BLaER1 treated with 17β-estradiol and CSF1 and Interleukin-3, amounts not matched to agents 10 nM and 100 nM (cell line): ENCODE data around the gene KNOP1.

Experiments
- H3K27ac ChIP-seq, 11 experiments: shearing (Covaris generic); formaldehyde crosslinking; 2 replicates each; pipeline ENCODE4 v1.8.1; 2022
- H3K27me3 ChIP-seq, 11 experiments: shearing (Covaris generic); formaldehyde crosslinking; 2 replicates each; pipeline ENCODE4 v1.8.1; 2022
- H3K36me3 ChIP-seq, 11 experiments: shearing (Covaris generic); formaldehyde crosslinking; 2 replicates each; pipeline ENCODE4 v1.8.1; 2022
- H3K4me1 ChIP-seq, 10 experiments: shearing (Covaris generic); formaldehyde crosslinking; 2 replicates each; pipeline ENCODE4 v1.8.1; 2022
- H3K4me2 ChIP-seq, 11 experiments: shearing (Covaris generic); formaldehyde crosslinking; 2 replicates each; pipeline ENCODE4 v1.8.1; 2022
- H3K4me3 ChIP-seq, 10 experiments: shearing (Covaris generic); formaldehyde crosslinking; 2 replicates each; pipeline ENCODE4 v1.8.1; 2022
- H3K9ac ChIP-seq, 11 experiments: shearing (Covaris generic); formaldehyde crosslinking; 2 replicates each; pipeline ENCODE4 v1.8.1; 2022
- H3K9me3 ChIP-seq, 11 experiments: shearing (Covaris generic); formaldehyde crosslinking; replicated peaks in 1 of 11; 2 replicates each; pipeline ENCODE4 v1.8.1; 2022
- H4K20me1 ChIP-seq, 11 experiments: shearing (Covaris generic); formaldehyde crosslinking; 2 replicates each; pipeline ENCODE4 v1.8.1; 2022
- Cebpa-rat ChIP-seq, 11 experiments: shearing (Covaris generic); IDR thresholded peaks; 2 replicates each; pipeline ENCODE4 v1.8.1; 2022

The KNOP1 gene

GRCh38 chr16:19705843-19706242 is 12.2 kb downstream of the KNOP1 start:
- peaks cover 0 to 29% (median 4%) of the 10 kb centered on the region in 10 experiments; a peak in 8 of 20 replicates for H3K4me1 ChIP-seq
- H3K9ac ChIP-seq = no peak overlapping the region
- no peak overlapping the region for H3K27ac ChIP-seq
- 0 out of 22 replicates have a peak overlapping the region, but pooled peaks of 1 of the 11 experiments have one; percentile 9 for H3K4me2 ChIP-seq
- no peak for TF ChIP-seq Cebpa-rat (IDR thresholded peaks at IDR 0.05)
- no peaks in the 10 kb centered on the region for H3K9me3 ChIP-seq
- H3K27me3 ChIP-seq = no peaks in the 10 kb centered on the region
- H3K4me3 ChIP-seq = no peak overlapping the region
- peaks cover 0 to 67% (median 36%) of the 10 kb centered on the region in 11 experiments; a peak in 14 of 22 replicates for H4K20me1 ChIP-seq
- H3K36me3 ChIP-seq = peaks cover 80 to 97% (median 91%) of the 10 kb centered on the region in 11 experiments

DNA sequence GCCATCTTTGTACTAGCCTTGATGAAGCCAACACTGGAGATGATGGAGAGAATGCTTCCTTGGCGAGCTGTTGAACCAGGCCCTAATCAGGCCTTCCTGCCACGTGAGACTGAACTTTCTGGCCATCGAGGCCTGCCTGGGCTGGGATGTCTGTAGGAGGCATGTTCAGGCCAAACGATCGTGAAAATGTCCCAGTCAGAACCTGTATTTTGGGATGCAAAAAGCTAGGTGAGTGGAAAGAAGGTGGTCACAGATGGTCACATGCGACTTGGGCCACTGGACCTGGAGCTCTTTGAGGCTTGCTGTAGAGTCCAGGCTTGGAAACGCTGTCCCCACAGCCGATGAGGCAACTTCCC is 12.9 kb downstream of the KNOP1 start:
- Histone ChIP-seq H4K20me1 (peaks cover 0 to 67% (median 29%) of the 10 kb centered on the region in 11 experiments; a peak in 13 of 22 replicates), H3K36me3 (peaks cover 81 to 97% (median 91%) of the 10 kb centered on the region in 11 experiments), H3K27ac (peak overlapping the region in 1 of 11 experiments; percentile 7; a peak in 1 of 22 replicates), H3K4me3 (no peak overlapping the region), H3K9me3 (no peaks in the 10 kb centered on the region), H3K9ac (no peak overlapping the region), H3K4me2 (no peak overlapping the region), H3K27me3 (no peaks in the 10 kb centered on the region), H3K4me1 (peaks cover 0 to 29% (median 5%) of the 10 kb centered on the region in 10 experiments; a peak in 9 of 20 replicates)
- no peak for TF ChIP-seq Cebpa-rat (IDR thresholded peaks at IDR 0.05)

DNA sequence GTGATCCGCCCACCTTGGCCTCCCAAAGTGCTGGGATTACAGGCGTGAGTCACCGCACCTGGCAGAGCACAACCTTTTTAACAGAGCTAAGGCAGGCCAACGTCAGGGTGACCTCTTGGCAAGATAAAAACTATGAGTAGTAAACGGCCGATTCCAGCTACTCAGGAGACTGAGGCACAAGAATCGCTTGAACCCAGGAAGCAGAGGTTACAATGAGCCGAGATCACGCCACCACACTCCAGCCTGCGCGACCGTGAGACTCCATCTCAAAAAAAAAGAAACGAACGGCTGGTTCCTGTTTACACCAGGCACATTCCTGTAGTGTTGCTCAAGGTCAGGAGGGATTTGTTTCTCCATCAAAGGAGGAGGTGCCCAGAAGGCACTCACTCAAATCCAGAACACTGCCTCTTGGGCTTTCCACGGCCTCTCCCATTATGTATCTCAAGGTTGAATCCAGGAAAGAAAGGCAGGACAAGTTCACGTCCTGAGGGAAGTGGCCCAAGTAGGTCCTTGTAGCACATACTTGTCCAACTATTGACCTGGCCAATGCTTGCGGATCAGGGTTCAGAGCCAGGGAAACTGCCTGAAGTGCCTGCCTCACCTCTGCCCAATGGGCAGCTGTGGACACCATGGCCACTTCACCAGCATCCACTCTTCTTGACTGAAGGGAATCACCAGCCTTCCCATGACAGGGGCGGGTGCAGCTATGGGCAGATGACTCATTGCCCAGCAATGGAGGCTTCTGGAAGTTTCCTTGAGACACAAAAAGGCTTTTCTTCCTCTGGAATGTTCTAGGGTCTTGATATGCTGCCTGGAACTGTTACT is 13.5 kb downstream of the KNOP1 start:
- H3K27me3 ChIP-seq = no peaks in the 10 kb centered on the region
- peaks cover 81 to 97% (median 91%) of the 10 kb centered on the region in 11 experiments for H3K36me3 ChIP-seq
- TF ChIP-seq Cebpa-rat (IDR thresholded peaks at IDR 0.05) = no peak
- no peaks in the 10 kb centered on the region for H3K9me3 ChIP-seq
- H3K9ac ChIP-seq = no peak overlapping the region
- H4K20me1 ChIP-seq = peaks cover 0 to 67% (median 29%) of the 10 kb centered on the region in 11 experiments; a peak in 20 of 22 replicates
- peaks cover 4 to 29% (median 10%) of the 10 kb centered on the region in 10 experiments for H3K4me1 ChIP-seq
- peak overlapping the region in 3 of 11 experiments; percentile 7 to 33 (median 14); a peak in 2 of 22 replicates for H3K27ac ChIP-seq
- no peak overlapping the region for H3K4me3 ChIP-seq
- no peak overlapping the region; a peak in 1 of 22 replicates for H3K4me2 ChIP-seq

DNA sequence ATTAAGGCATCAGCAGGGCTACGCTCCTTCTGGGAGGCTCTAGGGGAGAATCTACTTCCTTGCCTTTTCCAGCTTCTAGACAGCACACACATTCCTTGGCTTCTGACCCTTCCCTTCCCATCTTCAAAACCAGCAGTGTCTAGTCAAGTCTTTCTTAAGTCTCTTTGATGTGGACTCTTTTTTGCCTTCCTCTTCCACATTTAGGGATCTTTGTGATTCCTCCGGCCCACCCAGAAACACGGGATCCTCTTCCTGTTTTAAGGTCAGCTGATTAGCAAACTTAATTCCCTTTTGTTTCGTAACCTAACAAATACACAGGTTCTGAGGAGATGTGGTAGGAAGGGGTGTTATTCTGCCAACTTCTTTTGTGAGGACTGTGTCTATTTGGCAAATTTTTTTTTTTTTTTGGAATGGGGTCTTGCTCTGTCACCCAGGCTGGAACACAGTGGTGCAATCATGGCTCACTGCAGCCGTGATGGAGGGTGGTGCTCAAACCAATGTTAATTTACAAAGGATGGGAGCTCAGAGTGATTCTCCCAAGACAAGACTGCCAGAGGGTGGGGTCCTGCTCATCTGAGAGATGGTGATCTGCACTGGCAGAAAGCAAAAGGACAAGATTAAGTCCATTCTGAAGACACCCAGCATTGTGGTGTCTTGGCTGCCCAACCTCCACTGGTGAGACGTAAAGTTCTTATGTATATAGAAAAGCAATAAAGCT is 14.7 kb downstream of the KNOP1 start:
- Histone ChIP-seq H4K20me1 (peaks cover 0 to 67% (median 36%) of the 10 kb centered on the region in 11 experiments; a peak in 20 of 22 replicates), H3K4me1 (peaks cover 16 to 40% (median 22%) of the 10 kb centered on the region in 10 experiments), H3K9ac (no peak overlapping the region), H3K27ac (no peak overlapping the region), H3K27me3 (no peaks in the 10 kb centered on the region), H3K4me3 (no peak overlapping the region), H3K36me3 (peaks cover 76 to 94% (median 84%) of the 10 kb centered on the region in 11 experiments), H3K9me3 (no peaks in the 10 kb centered on the region), H3K4me2 (peak overlapping the region in 2 of 11 experiments; percentile 33 to 42; a peak in 4 of 22 replicates)
- TF ChIP-seq Cebpa-rat (IDR thresholded peaks at IDR 0.05) = no peak

DNA sequence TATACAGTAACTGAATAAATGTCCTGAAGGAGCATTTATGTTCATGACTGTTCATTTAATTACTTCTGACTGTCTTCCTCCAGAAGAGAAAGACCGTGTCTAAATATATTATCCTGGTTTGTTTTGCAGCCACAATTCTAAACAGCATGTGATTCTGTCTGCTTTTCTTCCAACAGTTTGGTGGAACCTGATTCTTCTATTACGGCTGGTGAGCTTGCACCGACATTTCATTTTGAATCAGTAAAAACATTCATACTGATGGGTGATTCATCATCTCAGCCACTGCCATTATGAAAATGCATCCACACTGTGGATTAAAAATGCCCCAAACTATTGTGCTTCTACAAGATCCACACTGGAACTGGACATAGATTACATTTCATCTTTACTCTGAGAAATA is 16.9 kb downstream of the KNOP1 start:
- no peak for TF ChIP-seq Cebpa-rat (IDR thresholded peaks at IDR 0.05)
- H3K27me3 ChIP-seq = no peaks in the 10 kb centered on the region

GRCh38 chr16:19700319-19700781 is 17.7 kb downstream of the KNOP1 start:
- no peaks in the 10 kb centered on the region for H3K27me3 ChIP-seq
- peaks cover 0 to 79% (median 42%) of the 10 kb centered on the region in 11 experiments; a peak in 19 of 22 replicates for H4K20me1 ChIP-seq
- no peak for TF ChIP-seq Cebpa-rat (IDR thresholded peaks at IDR 0.05)
- peaks cover 55 to 78% (median 68%) of the 10 kb centered on the region in 11 experiments for H3K36me3 ChIP-seq
- H3K4me3 ChIP-seq = no peak overlapping the region
- peak overlapping the region in 4 of 11 experiments; percentile 55 to 75 (median 70); a peak in 5 of 22 replicates for H3K27ac ChIP-seq
- peaks cover 45 to 58% (median 51%) of the 10 kb centered on the region in 10 experiments for H3K4me1 ChIP-seq
- no peak overlapping the region for H3K4me2 ChIP-seq
- no peak overlapping the region for H3K9ac ChIP-seq
- no peaks in the 10 kb centered on the region for H3K9me3 ChIP-seq

More for the DNA sequence above, 16.9 kb downstream of the KNOP1 start:
- no peak overlapping the region for H3K27ac ChIP-seq
- H3K4me1 ChIP-seq = peaks cover 38 to 58% (median 44%) of the 10 kb centered on the region in 10 experiments
- H4K20me1 ChIP-seq = peaks cover 0 to 79% (median 43%) of the 10 kb centered on the region in 11 experiments; a peak in 19 of 22 replicates
- no peak overlapping the region for H3K4me3 ChIP-seq
- no peak overlapping the region for H3K9ac ChIP-seq
- no peaks in the 10 kb centered on the region for H3K9me3 ChIP-seq
- H3K36me3 ChIP-seq = peaks cover 62 to 86% (median 75%) of the 10 kb centered on the region in 11 experiments
- no peak overlapping the region for H3K4me2 ChIP-seq

GRCh38 chr16:19699472-19699871 is 18.6 kb downstream of the KNOP1 start:
- H3K4me2 ChIP-seq = peak overlapping the region; percentile 49 to 88 (median 79)
- peaks cover 0 to 76% (median 37%) of the 10 kb centered on the region in 11 experiments; a peak in 19 of 22 replicates for H4K20me1 ChIP-seq
- H3K36me3 ChIP-seq = peaks cover 46 to 70% (median 59%) of the 10 kb centered on the region in 11 experiments
- no peaks in the 10 kb centered on the region for H3K27me3 ChIP-seq
- peaks cover 45 to 61% (median 51%) of the 10 kb centered on the region in 10 experiments for H3K4me1 ChIP-seq
- no peaks in the 10 kb centered on the region for H3K9me3 ChIP-seq
- peak overlapping the region in 7 of 11 experiments; percentile 21 to 62 (median 46); a peak in 10 of 22 replicates for H3K9ac ChIP-seq
- no peak overlapping the region for H3K4me3 ChIP-seq
- H3K27ac ChIP-seq = peak overlapping the region in 8 of 11 experiments; percentile 18 to 75 (median 55); a peak in 15 of 22 replicates
- TF ChIP-seq Cebpa-rat (IDR thresholded peaks at IDR 0.05) = no peak
